Tibial nerve (tissue), 4 donors: Measurements from ENCODE around the gene EXOC3L1. TPM values are rescaled to one million over a fixed set of nuclear protein-coding genes. Genes with fewer than 3 reads are reported as not detected.

Experiments
- DNase-seq, 2 donors: peaks; one replicate each; pipeline ENCODE4 v3.0.0-alpha.2; 2019; ENCODE audit warnings: low spot score in 2 of 2
- H3K27ac ChIP-seq, 4 donors: fragments of 200-600 bp; sonication (generic) in 3 of 4; one replicate each; pipeline ENCODE4 v1.5.1; 2017 to 2019; ENCODE audit warnings: mild to moderate bottlenecking in 1 of 4
- H3K27me3 ChIP-seq, 2 donors: fragments of 200-600 bp; sonication (generic) in 1 of 2; one replicate each; pipeline versions ENCODE4 v1.5.1 to v1.6.0; 2017 to 2019
- H3K36me3 ChIP-seq, 3 donors: fragments of 200-600 bp; sonication (generic); one replicate each; pipeline ENCODE4 v1.5.1; 2018 to 2019
- H3K4me1 ChIP-seq, 4 donors: fragments of 200-600 bp; sonication (generic) in 3 of 4; one replicate each; pipeline ENCODE4 v1.5.1; 2017 to 2019
- H3K4me3 ChIP-seq, 4 donors: fragments of 200-600 bp; sonication (generic) in 3 of 4; one replicate each; pipeline ENCODE4 v1.5.1; 2017 to 2019; ENCODE audit warnings: mild to moderate bottlenecking in 1 of 4, moderate library complexity in 1 of 4
- H3K9me3 ChIP-seq, 4 donors: fragments of 200-600 bp; sonication (generic) in 3 of 4; one replicate each; pipeline ENCODE4 v1.5.1; 2017 to 2019
- EP300 ChIP-seq, 2 donors: sonication (generic); formaldehyde crosslinking; IDR thresholded peaks; one replicate each; pipeline ENCODE4 v1.6.1; 2017; ENCODE audit warnings: antibody characterized with exemption in 2 of 2, mild to moderate bottlenecking in 1 of 2
- POLR2A ChIP-seq, 2 donors: fragments of 450-650 bp; IDR thresholded peaks; one replicate each; pipeline ENCODE4 v1.6.1; 2017; ENCODE audit warnings: antibody characterized with exemption in 2 of 2, mild to moderate bottlenecking in 2 of 2, moderate library complexity in 2 of 2
- WGBS, 2 donors: methylation state at CpG; one replicate each; pipeline ENCODE4 v1.1.5; 2018; 5-methylcytosine and 5-hydroxymethylcytosine counted together
- total RNA-seq, 4 donors: library from RNA; depleted of rRNA; stranded (reverse); fragments of >200 nt; gene quantifications; one replicate each; pipeline ENCODE4 v1.1.0, GENCODE V29; 2016
- TF ChIP-seq, protein P1 (sequence below), 5 experiments: fragments of 200-600 bp in 3 of 5; fragments of 450-650 bp in 2 of 5; sonication (generic) in 3 of 5; IDR thresholded peaks; one replicate each; pipeline ENCODE4 v1.5.1; 2016 to 2019; ENCODE audit warnings: antibody characterized with exemption in 5 of 5, mild to moderate bottlenecking in 3 of 5, moderate library complexity in 2 of 5

Gene EXOC3L1
- total RNA-seq, 4 donors from 2014 or later: 0.66 to 3.9 (median 2.6) TPM

DNA sequence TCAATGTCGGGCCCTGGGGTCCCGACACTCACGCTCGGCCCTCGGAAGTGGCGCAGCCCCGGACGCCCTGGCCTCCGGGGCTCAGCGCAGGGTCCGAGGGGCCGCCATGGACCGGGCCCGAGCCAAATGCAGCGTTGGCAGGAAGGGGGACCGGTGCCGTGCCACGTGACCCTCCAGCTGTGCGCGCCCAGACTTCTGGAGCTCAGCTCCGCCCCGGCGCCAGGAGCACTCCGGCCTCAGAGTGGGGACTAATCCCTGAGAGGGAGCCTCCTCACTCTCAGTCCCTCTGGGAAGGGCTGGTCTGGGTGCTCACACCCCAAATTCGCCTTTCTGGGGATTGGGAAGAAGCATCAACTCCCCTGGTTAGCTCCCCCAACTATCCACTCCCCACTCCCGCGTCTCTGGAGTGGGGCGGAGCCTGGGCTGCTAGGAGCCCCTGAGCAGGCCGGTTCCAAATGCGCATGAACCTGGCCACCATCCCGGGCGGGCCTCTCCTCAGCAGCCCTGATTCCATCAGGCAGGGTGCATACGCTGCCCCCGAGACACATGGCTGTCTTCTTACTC is 39.0 kb downstream of the EXOC3L1 start, which contains the start of gene B3GNT9:
Gene B3GNT9 (minus strand): TSS at position 166 of the 564 bp plus-strand sequence. CDS start 513 bp downstream, outside the sequence.
- Histone ChIP-seq H3K36me3 (peaks cover 0 to 40% (median 6%) of the 10 kb centered on the region in 3 donors), H3K27me3 (peaks cover 0 to 23% of the 10 kb centered on the region in 2 donors), H3K4me3 (peak within 1 kb of the TSS; percentile 36 to 67 (median 47)), H3K4me1 (peaks cover 0 to 37% (median 19%) of the 10 kb centered on the region in 4 donors), H3K9me3 (no peaks in the 10 kb centered on the region), H3K27ac (peak within 1 kb of the TSS; percentile 43 to 87 (median 69))
- DNase-seq: peak; percentile 47 to 56
- TF ChIP-seq, protein P1, sequence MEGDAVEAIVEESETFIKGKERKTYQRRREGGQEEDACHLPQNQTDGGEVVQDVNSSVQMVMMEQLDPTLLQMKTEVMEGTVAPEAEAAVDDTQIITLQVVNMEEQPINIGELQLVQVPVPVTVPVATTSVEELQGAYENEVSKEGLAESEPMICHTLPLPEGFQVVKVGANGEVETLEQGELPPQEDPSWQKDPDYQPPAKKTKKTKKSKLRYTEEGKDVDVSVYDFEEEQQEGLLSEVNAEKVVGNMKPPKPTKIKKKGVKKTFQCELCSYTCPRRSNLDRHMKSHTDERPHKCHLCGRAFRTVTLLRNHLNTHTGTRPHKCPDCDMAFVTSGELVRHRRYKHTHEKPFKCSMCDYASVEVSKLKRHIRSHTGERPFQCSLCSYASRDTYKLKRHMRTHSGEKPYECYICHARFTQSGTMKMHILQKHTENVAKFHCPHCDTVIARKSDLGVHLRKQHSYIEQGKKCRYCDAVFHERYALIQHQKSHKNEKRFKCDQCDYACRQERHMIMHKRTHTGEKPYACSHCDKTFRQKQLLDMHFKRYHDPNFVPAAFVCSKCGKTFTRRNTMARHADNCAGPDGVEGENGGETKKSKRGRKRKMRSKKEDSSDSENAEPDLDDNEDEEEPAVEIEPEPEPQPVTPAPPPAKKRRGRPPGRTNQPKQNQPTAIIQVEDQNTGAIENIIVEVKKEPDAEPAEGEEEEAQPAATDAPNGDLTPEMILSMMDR (IDR thresholded peaks at IDR 0.05): no peak
- TF ChIP-seq POLR2A (IDR thresholded peaks at IDR 0.05) (no peak), EP300 (IDR thresholded peaks at IDR 0.05) (peak in 1 of 2 donors; percentile 9)
- 2 to 3% methylated on average over 15 to 28 of the region's 34 CpGs for WGBS, 2 donors

DNA sequence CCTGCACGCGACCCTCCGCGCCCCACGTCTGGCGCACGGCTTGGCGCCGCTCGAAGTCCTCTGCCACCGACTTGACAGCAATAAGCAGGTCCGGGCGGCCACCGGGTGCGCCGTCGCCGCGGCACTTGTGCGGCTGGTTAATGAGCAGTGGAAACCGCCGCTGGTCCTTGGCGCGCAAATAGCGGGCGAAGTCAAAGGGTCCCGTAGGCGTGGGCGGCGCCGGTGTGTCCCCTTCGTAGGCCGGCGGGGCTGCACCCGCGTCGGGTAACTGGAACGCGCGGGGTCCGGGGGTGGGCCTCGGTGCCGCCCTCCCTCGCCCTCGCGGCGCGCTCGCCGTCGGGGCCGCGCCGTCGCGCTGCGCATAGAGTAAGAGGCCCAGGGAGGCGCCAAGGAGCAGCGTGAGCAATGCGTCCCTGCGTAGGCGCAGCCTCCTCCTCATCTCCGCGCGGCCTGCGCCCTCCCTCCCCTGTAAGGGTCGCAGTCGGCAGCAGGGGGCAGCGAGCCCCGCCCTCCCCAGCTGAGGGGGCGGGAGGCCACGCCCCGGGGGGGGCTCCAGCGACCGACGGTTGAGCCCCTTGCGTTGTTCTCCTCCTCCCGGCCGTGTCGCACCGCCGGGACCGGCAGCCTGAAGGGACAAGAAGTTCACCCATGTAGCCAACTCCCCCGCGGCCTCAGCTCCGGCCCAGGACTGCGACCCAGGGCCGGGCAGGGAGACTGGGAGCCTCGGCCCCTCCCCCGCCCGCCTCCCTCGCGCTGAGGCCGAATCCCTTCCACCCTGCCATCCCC is 39.7 kb downstream of the EXOC3L1 start:
- Histone ChIP-seq H3K36me3 (peaks cover 0 to 46% (median 13%) of the 10 kb centered on the region in 3 donors), H3K27me3 (peaks cover 0 to 23% of the 10 kb centered on the region in 2 donors), H3K4me1 (peaks cover 0 to 30% (median 13%) of the 10 kb centered on the region in 4 donors), H3K4me3 (peak overlapping the region; percentile 36 to 67 (median 47)), H3K9me3 (no peaks in the 10 kb centered on the region), H3K27ac (peak overlapping the region; percentile 43 to 87 (median 69))
- DNase-seq: no peak
- 4% methylated on average over 39 to 42 of the region's 94 CpGs for WGBS, 2 donors
- no peak for TF ChIP-seq POLR2A (IDR thresholded peaks at IDR 0.05)
- no peak for TF ChIP-seq EP300 (IDR thresholded peaks at IDR 0.05)
- TF ChIP-seq, protein P1 (IDR thresholded peaks at IDR 0.05): no peak

DNA sequence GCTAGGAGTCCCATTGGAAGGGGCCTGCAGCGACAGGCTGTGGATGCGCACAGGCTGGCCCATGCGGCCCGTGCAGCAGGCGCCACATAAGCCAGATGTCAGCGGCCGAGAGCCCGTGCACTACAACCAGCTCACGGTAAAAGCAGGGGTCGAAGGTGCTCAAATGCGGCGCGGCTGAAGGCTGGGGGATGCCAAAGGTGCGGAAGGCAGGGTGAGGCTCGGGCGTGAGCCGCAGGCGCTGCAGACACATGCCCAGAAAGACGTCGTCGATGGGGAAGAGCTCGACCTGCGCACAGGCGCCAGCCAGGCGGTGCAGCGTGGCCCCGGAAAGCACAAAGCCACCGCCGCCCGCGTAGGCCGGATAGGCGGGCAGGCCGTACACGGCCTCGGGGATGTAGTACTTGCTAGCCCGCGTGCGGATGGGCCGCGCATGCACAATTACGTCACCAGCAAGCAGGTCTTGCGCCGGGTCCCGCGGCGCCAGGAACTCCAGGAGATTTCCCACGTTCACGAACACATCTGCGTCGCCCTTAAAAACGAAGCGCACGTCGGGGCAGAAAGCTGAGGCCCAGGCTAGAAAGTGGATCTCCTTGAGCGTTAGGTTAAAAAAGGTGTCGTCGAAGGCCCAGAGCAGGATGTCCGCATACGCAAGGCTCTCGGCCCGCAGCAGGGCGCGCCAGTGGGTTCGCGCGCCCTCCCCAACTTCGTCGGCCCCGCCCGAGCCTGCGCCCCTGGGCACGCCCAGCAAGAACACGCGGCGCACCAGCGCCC is 40.5 kb downstream of the EXOC3L1 start:
- no peak for DNase-seq
- peak overlapping the region in 1 of 4 donors; percentile 67 for H3K4me3 ChIP-seq
- peaks cover 0 to 54% (median 19%) of the 10 kb centered on the region in 3 donors for H3K36me3 ChIP-seq
- H3K27me3 ChIP-seq: peaks cover 0 to 19% of the 10 kb centered on the region in 2 donors
- TF ChIP-seq EP300 (IDR thresholded peaks at IDR 0.05): no peak
- TF ChIP-seq, protein P1 (IDR thresholded peaks at IDR 0.05): no peak
- TF ChIP-seq POLR2A (IDR thresholded peaks at IDR 0.05): no peak
- H3K4me1 ChIP-seq: peaks cover 0 to 22% (median 7%) of the 10 kb centered on the region in 4 donors
- no peak overlapping the region for H3K27ac ChIP-seq
- WGBS, 2 donors: 76 to 77% methylated on average over 51 to 61 of the region's 77 CpGs
- H3K9me3 ChIP-seq: no peaks in the 10 kb centered on the region

DNA sequence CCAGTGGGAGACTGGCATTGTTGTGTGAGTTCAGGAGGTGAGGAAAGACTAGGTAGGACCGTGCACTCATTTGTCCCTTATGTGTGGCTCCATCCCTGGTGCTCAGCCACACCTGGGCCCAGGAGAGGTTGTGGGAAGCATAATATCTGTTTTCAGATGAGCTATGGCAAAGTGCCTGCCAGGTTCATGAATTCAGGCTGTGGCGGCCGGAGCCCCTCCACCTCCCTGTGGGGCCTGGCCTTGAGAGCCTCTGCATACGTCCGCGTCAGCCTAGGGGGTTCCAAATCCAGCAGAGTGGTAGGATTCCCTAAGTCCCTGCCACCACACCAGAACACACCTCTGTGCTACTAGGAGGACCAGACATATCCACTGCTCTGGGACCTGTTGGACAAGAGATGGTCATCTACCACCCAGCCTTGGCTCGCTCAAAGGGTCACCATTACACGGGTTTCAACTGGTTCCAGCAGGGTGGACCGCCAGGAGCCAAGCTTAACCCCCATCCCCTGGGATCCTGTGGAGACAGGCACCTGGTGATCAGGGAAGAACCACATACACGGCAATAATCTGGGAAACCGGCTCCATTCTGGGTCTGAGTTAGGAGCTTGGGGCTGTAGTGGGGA is 41.2 kb downstream of the EXOC3L1 start:
- TF ChIP-seq POLR2A (IDR thresholded peaks at IDR 0.05) (no peak), EP300 (IDR thresholded peaks at IDR 0.05) (no peak)
- TF ChIP-seq, protein P1 (IDR thresholded peaks at IDR 0.05): no peak
- peaks cover 0 to 20% (median 7%) of the 10 kb centered on the region in 4 donors for H3K4me1 ChIP-seq
- no peaks in the 10 kb centered on the region for H3K9me3 ChIP-seq
- H3K36me3 ChIP-seq: peaks cover 0 to 61% (median 19%) of the 10 kb centered on the region in 3 donors
- peaks cover 0 to 17% of the 10 kb centered on the region in 2 donors for H3K27me3 ChIP-seq
- H3K4me3 ChIP-seq: no peak overlapping the region
- no peak overlapping the region for H3K27ac ChIP-seq
- no peak for DNase-seq
- WGBS, 2 donors: 75 to 88% methylated on average over 8 to 10 of the region's 11 CpGs
